Ascending aorta (tissue), 2 donors: ENCODE results near the gene KTI12. TPM values are rescaled to one million over a fixed set of nuclear protein-coding genes. Genes with fewer than 3 reads are reported as not detected.

ENCODE experiments used
- DNase-seq, 2 donors: peaks; one replicate each; pipeline ENCODE4 v3.0.0-alpha.2; 2019; ENCODE audit warnings: low spot score in 2 of 2
- H3K27ac ChIP-seq, 2 donors: fragments of 200-600 bp; sonication (generic); one replicate each; pipeline ENCODE4 v1.5.1; 2016 to 2017; ENCODE audit warnings: mild to moderate bottlenecking in 1 of 2
- H3K27me3 ChIP-seq: fragments of 200-600 bp; sonication (generic); one replicate; pipeline ENCODE4 v1.5.1; 2017
- H3K36me3 ChIP-seq, 2 donors: fragments of 200-600 bp; sonication (generic); one replicate each; pipeline ENCODE4 v1.5.1; 2016
- H3K4me1 ChIP-seq, 2 donors: fragments of 200-600 bp; sonication (generic); one replicate each; pipeline ENCODE4 v1.5.1; 2016 to 2017; ENCODE audit warnings: mild to moderate bottlenecking in 1 of 2
- H3K4me3 ChIP-seq, 2 donors: fragments of 200-600 bp; sonication (generic); one replicate each; pipeline ENCODE4 v1.5.1; 2016 to 2017; ENCODE audit warnings: mild to moderate bottlenecking in 1 of 2
- H3K9me3 ChIP-seq, 2 donors: fragments of 200-600 bp; sonication (generic); one replicate each; pipeline ENCODE4 v1.5.1; 2016
- intact Hi-C: fragments of 100-400 bp; cut with DNase I; formaldehyde crosslinking; loops from one replicate; pipeline ENCODE4 v1.15.1; 2023
- total RNA-seq: library from RNA; depleted of rRNA; stranded (reverse); fragments of >200 nt; gene quantifications from one replicate; pipeline ENCODE4 v1.1.0, GENCODE V29; 2016
- TF ChIP-seq, protein P1 (sequence below), 3 experiments: fragments of 200-600 bp in 2 of 3; fragments of 450-650 bp in 1 of 3; sonication (generic) in 2 of 3; IDR thresholded peaks; one replicate each; pipeline ENCODE4 v1.5.1; 2016 to 2019; ENCODE audit warnings: antibody characterized with exemption in 3 of 3, mild to moderate bottlenecking in 1 of 3, moderate library complexity in 1 of 3

The KTI12 gene
- total RNA-seq, 1 donor from 2014 or later, result 10.3 TPM

DNA sequence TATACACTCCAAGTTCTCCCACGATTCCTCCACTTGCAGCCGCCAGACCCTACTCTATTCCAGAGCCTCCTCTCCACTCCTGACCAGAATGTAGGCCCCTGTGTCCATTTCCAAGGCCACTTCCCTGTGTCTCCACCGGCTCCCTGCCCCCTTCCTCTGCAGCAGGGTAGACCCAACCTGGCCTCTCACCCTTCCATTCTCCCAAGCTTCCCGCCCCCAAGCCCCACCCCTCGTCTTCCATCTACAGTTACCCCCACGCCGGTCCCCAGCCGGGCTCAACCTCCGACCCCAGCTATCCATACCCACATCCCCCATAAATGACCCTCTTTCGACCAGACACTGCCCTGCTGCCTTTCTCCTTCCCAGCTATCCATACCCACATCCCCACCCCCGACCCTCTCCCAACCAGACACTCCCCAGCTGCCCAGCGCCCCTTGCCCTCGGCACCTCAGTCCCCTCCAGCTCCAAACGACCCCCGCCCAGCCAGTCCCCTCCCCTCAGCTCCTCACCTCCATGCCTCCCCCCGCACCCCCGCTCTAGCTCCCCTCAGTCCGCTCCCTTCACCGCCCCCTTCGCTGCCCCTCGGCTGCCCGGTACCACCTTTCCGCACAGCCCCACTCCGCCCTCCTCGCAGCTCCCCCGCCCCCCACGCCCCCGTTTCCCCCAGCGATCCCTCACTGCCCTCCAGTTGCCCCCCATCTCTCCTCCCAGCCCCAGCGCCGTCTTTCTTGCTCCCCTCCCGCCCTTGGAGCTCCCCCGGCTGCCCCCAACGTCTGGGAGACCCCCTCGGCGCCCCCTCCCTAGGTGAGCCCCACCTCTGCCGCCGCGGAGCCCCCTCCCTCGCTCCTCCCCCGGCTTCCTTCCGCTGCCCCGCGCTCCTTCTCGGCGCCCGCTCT, 43.8 kb downstream of the KTI12 start:
- H3K4me3 ChIP-seq, result peak overlapping the region; percentile 52 to 64
- TF ChIP-seq, protein P1, sequence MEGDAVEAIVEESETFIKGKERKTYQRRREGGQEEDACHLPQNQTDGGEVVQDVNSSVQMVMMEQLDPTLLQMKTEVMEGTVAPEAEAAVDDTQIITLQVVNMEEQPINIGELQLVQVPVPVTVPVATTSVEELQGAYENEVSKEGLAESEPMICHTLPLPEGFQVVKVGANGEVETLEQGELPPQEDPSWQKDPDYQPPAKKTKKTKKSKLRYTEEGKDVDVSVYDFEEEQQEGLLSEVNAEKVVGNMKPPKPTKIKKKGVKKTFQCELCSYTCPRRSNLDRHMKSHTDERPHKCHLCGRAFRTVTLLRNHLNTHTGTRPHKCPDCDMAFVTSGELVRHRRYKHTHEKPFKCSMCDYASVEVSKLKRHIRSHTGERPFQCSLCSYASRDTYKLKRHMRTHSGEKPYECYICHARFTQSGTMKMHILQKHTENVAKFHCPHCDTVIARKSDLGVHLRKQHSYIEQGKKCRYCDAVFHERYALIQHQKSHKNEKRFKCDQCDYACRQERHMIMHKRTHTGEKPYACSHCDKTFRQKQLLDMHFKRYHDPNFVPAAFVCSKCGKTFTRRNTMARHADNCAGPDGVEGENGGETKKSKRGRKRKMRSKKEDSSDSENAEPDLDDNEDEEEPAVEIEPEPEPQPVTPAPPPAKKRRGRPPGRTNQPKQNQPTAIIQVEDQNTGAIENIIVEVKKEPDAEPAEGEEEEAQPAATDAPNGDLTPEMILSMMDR (IDR thresholded peaks at IDR 0.05), result no peak
- H3K27me3 ChIP-seq, result no peaks in the 10 kb centered on the region
- intact Hi-C loops, result no loop called here
- no peaks in the 10 kb centered on the region for H3K4me1 ChIP-seq
- DNase-seq, result no peak
- H3K36me3 ChIP-seq, result no peaks in the 10 kb centered on the region
- H3K9me3 ChIP-seq, result no peaks in the 10 kb centered on the region
- H3K27ac ChIP-seq, result no peak overlapping the region

DNA sequence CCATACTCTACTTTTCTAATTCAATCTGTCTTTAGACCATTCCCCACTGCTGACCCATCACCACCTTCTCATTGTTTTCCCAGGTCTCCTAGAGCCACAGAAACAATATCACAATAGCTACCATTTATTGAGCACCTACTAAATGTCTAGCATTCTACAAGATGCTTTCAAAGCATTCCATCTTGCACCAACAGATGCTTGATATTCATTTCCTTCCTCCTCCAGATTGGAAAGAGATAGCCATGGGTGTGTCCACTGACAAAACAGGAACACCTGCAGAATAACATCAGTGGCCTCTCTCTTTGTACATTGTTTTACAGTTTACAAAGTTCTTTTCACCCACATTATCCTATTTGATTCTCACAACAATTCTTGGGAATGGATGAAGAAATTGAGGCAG, 45.4 kb downstream of the KTI12 start:
- intact Hi-C loops, result no loop called here
- TF ChIP-seq, protein P1 (IDR thresholded peaks at IDR 0.05), result no peak
- Histone ChIP-seq H3K27me3 (no peaks in the 10 kb centered on the region), H3K36me3 (no peaks in the 10 kb centered on the region), H3K9me3 (no peaks in the 10 kb centered on the region), H3K4me3 (no peak overlapping the region), H3K4me1 (no peaks in the 10 kb centered on the region), H3K27ac (no peak overlapping the region)
- DNase-seq, result no peak

DNA sequence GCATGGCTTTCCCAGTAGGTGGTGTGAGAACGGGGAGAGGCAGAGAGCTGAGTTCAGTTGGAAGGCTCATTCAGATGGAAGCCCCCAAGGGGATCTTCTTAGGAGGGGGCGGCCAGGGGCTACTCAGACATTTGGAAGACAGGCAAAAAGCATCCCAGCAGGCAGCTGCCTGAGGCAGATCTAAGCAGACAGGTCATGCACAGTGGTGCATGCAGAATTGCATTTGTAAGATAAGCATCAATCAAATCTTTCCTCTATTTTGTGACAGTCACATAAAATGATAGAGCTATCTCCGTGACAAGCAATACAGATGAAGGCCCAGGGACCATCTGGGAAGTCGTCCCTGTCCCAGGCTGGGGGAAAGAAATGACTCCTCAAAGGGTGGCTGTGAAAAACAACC, 46.9 kb downstream of the KTI12 start:
- intact Hi-C loops, result no loop called here
- Histone ChIP-seq H3K27me3 (no peaks in the 10 kb centered on the region), H3K9me3 (no peaks in the 10 kb centered on the region), H3K27ac (no peak overlapping the region), H3K4me3 (no peak overlapping the region), H3K36me3 (no peaks in the 10 kb centered on the region), H3K4me1 (no peaks in the 10 kb centered on the region)
- DNase-seq, result no peak
- TF ChIP-seq, protein P1 (IDR thresholded peaks at IDR 0.05), result no peak

DNA sequence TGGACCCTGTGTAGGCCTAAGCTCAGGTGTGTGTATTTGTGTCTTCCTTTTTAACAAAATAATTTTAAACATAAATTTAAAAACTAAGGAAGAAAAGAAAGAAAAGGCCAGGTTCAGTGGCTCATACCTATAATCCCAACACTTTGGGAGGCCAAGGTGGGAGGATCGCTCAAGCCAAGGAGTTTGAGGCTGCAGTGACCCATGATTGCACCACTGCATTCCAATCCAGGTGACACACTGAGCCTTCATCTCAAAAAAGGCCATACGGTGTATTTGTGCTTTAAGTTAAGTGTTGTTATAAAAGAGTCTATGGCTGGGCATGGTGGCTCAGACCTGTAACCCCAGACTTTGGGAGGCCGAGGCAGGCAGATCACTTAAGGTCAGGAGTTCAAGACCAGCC, 51.4 kb downstream of the KTI12 start:
- intact Hi-C loops, result no loop called here
- H3K4me3 ChIP-seq, result no peak overlapping the region
- no peak overlapping the region for H3K27ac ChIP-seq
- no peaks in the 10 kb centered on the region for H3K27me3 ChIP-seq
- no peaks in the 10 kb centered on the region for H3K36me3 ChIP-seq
- no peaks in the 10 kb centered on the region for H3K9me3 ChIP-seq
- H3K4me1 ChIP-seq, result no peaks in the 10 kb centered on the region
- TF ChIP-seq, protein P1 (IDR thresholded peaks at IDR 0.05), result no peak
- no peak for DNase-seq

Other genes starting within 250 kb of the KTI12 start
- gene NRDC, start 155.1 kb downstream of the KTI12 start, total RNA-seq, result 40.0 TPM
- gene RAB3B, start 43.1 kb downstream of the KTI12 start, total RNA-seq, result not detected
- gene TXNDC12, start 21.4 kb upstream of the KTI12 start, total RNA-seq, result 16.4 TPM
- gene BTF3L4, start 22.5 kb upstream of the KTI12 start, total RNA-seq, result 39.9 TPM
- 8.1 TPM for gene ZFYVE9, start 108.3 kb upstream of the KTI12 start, total RNA-seq